ENCODE results near the gene ZSWIM6.

The ZSWIM6 gene

GRCh38 chr5:61567337-61567736, 235.3 kb downstream of the ZSWIM6 start:
- Mint-ChIP-seq H3K4me3 (no peak overlapping the region), H3K36me3 (no peaks in the 10 kb centered on the region), H3K4me1 (no peaks in the 10 kb centered on the region), H3K27ac (no peak overlapping the region), H3K9me3 (no peaks in the 10 kb centered on the region), H3K27me3 (no peaks in the 10 kb centered on the region)

- H3K4me3 Mint-ChIP-seq = no peak overlapping the region
- H3K4me1 Mint-ChIP-seq = no peaks in the 10 kb centered on the region
- no peaks in the 10 kb centered on the region for H3K9me3 Mint-ChIP-seq
- H3K27me3 Mint-ChIP-seq = no peaks in the 10 kb centered on the region
- no peak overlapping the region for H3K27ac Mint-ChIP-seq
- no peaks in the 10 kb centered on the region for H3K36me3 Mint-ChIP-seq
Measured at GRCh38 chr5:61569353-61569752, 237.3 kb downstream of the ZSWIM6 start.

DNA sequence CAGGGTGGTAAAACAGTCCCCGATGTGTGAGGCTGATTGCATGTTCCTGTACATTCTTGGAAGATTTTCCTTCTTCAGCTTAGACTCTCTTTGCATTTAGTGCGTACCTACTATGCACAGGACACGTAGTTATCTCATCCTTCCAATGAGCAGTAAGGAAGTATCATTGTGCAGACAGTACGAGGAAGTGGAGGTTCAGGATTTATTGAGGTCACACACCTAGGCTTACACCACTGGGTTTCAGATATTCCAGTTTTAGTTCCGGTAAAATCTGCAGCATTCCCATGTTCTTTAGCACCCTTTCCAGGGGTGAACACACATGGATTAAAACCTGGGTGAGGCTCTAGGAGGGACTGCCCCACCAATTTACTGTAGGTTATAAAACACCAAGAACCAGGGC, 238.7 kb downstream of the ZSWIM6 start:
- Mint-ChIP-seq H3K36me3 (no peaks in the 10 kb centered on the region), H3K27me3 (no peaks in the 10 kb centered on the region), H3K9me3 (no peaks in the 10 kb centered on the region), H3K4me1 (no peaks in the 10 kb centered on the region), H3K27ac (no peak overlapping the region), H3K4me3 (no peak overlapping the region)

DNA sequence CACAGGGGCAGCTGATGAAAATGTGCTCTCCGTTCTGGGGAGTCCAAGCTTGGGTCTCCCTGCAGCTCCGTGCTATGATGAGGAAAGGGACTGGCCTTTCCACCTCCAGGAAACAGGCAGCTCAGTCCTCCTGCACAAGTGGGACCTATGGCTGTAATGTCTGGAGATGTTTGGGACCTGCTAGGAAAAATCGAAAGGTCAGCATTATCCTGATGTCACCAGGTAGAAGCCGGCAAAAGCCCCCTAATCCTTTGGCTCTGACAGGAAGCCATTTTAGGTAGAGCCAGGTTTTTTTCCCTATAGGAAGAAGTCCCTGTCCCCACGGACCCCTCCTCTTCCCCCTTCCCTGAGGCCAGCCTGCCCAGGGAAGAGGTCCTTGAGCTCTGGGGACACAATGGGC, 240.9 kb downstream of the ZSWIM6 start:
- H3K27me3 Mint-ChIP-seq = no peaks in the 10 kb centered on the region

DNA sequence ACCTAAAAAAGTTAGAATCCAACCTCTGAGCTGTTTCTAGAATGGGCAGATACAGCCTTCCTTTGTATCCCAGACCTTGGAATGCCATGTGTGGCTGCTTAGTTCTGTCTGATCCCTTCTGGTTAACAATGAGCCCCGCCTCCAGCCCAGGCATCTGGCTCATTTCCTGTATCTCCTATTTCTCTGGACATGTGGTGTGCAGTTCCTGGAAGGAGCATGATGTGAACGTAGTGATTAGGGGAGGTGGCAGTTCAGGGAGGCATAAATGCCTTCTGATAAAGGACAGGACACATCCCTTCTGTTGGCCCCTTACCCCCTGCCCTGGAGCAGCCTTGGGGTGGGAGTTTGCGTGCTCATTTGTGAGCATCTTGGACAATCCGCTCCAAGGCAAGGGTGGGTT, 243.0 kb downstream of the ZSWIM6 start:
- Mint-ChIP-seq H3K27me3 (no peaks in the 10 kb centered on the region), H3K9me3 (no peaks in the 10 kb centered on the region), H3K4me1 (no peaks in the 10 kb centered on the region), H3K4me3 (no peak overlapping the region), H3K36me3 (no peaks in the 10 kb centered on the region), H3K27ac (no peak overlapping the region)

More for the DNA sequence above, 240.9 kb downstream of the ZSWIM6 start:
- H3K36me3 Mint-ChIP-seq = no peaks in the 10 kb centered on the region
- no peak overlapping the region for H3K27ac Mint-ChIP-seq
- no peaks in the 10 kb centered on the region for H3K9me3 Mint-ChIP-seq
- H3K4me1 Mint-ChIP-seq = no peaks in the 10 kb centered on the region
- H3K4me3 Mint-ChIP-seq = no peak overlapping the region

- H3K4me1 Mint-ChIP-seq = no peaks in the 10 kb centered on the region
- no peaks in the 10 kb centered on the region for H3K9me3 Mint-ChIP-seq
- no peaks in the 10 kb centered on the region for H3K27me3 Mint-ChIP-seq
- H3K36me3 Mint-ChIP-seq = no peaks in the 10 kb centered on the region
- no peak overlapping the region for H3K27ac Mint-ChIP-seq
- H3K4me3 Mint-ChIP-seq = no peak overlapping the region
Measured at GRCh38 chr5:61575581-61575980, 243.5 kb downstream of the ZSWIM6 start.

DNA sequence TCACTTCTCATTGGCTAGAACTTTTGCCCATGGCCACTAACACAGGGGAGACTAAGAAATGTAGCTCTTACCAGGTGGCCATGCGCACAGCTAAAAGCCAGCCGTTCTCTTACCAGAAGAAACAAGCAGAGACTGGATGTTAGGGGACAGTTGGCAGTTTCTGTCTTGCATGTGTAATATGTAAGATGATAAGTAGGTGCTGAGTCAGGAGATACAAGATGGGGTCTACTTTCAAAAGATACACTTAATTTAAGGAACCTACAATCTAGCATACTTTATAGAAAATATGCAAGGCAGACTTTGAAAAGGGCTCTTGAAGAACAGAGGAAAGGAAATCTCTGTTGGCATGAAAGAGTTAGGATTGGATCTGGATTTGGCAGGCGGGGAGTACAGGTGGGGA, 244.5 kb downstream of the ZSWIM6 start:
- H3K27ac Mint-ChIP-seq = no peak overlapping the region
- no peaks in the 10 kb centered on the region for H3K36me3 Mint-ChIP-seq
- H3K27me3 Mint-ChIP-seq = no peaks in the 10 kb centered on the region
- no peaks in the 10 kb centered on the region for H3K9me3 Mint-ChIP-seq
- H3K4me3 Mint-ChIP-seq = no peak overlapping the region
- no peaks in the 10 kb centered on the region for H3K4me1 Mint-ChIP-seq

DNA sequence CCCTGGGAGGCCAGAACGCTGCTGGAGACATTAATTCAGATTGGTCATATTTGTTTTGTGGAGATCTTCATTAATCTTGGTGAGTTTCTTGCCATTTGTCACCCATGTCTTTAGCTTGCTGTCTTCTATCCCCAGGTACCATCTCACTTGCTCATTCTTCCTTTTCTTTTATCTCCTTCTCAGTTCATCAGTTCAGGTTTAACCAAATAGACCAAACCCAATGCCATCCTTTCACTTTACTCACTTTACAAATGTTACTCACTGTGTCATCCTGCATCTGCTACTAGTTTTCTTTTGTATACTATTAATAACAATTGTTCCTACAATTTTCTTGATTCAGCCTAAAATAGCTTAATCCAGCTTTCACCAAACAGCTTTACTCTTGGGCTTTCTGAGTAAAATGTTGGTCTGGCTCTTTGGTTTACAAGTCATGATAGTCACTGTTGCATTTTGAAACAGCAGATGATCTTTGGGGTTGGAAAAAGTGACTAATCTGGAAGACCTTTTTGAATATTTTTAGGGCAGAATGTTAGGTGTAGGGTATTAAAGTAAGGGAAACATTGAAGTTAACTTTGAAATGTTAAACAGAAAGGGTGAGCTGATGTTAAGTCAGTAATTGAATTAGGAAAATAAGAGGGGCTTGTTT, 246.9 kb downstream of the ZSWIM6 start:
- H3K4me3 Mint-ChIP-seq = no peak overlapping the region
- H3K9me3 Mint-ChIP-seq = no peaks in the 10 kb centered on the region
- no peaks in the 10 kb centered on the region for H3K27me3 Mint-ChIP-seq
- no peaks in the 10 kb centered on the region for H3K4me1 Mint-ChIP-seq
- H3K36me3 Mint-ChIP-seq = no peaks in the 10 kb centered on the region
- no peak overlapping the region for H3K27ac Mint-ChIP-seq

GRCh38 chr5:61582205-61582820, 250.3 kb downstream of the ZSWIM6 start:
- H3K4me1 Mint-ChIP-seq = no peaks in the 10 kb centered on the region
- H3K9me3 Mint-ChIP-seq = no peaks in the 10 kb centered on the region
- H3K4me3 Mint-ChIP-seq = no peak overlapping the region
- no peaks in the 10 kb centered on the region for H3K36me3 Mint-ChIP-seq
- H3K27ac Mint-ChIP-seq = no peak overlapping the region
- no peaks in the 10 kb centered on the region for H3K27me3 Mint-ChIP-seq

DNA sequence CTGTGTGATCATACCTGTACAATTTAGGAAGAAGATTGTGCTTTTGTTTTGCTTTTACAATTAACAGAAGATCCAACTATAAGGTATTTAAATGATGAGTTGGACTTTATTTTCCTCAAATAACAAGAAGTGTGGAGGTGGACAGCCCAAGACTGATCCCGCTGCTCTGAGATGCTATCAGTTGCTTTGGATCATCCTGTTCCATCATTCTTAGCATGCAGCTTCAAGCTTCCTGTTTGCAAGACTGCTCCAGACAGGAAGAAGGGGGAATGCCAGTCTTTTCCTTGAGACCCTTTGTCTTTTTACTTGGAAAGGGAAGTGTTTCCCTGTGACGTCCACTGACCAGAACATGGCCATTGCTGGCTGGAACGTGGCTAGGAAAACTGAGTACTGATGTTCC, 250.8 kb downstream of the ZSWIM6 start:
- no peaks in the 10 kb centered on the region for H3K9me3 Mint-ChIP-seq
- no peak overlapping the region for H3K4me3 Mint-ChIP-seq
- no peaks in the 10 kb centered on the region for H3K4me1 Mint-ChIP-seq
- no peak overlapping the region for H3K27ac Mint-ChIP-seq
- no peaks in the 10 kb centered on the region for H3K36me3 Mint-ChIP-seq
- H3K27me3 Mint-ChIP-seq = no peaks in the 10 kb centered on the region

DNA sequence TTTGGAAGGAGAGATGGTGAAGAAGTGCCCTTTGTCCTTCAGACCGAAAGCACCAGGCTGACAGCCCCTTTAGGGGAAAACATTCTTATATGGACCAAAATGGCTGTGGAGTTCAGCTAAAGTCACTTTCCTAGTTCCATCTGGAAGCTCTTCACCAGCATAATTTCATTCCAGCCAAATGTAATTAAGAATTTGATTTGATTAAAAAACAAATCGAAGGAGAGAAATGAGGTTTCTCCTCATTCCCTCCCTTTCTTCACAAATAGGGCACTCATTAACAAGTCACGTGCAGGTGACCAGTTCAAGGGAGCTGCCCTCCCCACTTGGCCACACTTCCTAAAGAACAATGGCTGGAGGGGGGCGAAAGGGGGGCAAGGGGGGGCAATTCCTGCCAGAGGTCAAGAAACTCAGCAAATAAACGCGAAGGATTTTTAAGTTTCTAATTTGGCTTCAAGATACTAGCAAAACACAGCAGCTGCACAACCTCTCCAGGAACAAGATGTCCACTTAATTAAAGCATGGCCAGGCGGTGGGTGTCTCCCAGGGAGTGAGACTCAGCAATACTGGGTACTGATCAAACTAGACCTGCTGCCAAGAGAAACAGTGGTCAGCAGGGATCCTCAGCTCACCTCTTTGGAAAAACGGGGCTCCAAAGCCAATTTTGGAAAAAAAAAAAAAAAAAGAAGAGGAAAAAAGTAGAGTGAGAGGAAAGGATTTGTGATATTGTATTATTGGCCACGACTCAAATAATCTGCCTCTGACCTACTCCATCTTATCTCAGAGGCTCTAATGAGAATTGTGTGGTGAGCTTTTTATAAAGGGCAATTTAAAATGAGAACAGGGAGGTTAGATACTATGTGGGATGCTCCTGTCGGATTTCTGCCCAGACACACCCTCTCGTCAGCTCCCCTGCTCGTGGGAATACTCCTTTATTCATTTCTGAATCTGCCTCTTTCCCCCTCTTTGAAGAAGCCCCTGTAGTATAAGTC, 254.3 kb downstream of the ZSWIM6 start:
- Mint-ChIP-seq H3K27ac (no peak overlapping the region), H3K4me1 (no peaks in the 10 kb centered on the region), H3K9me3 (no peaks in the 10 kb centered on the region), H3K27me3 (no peaks in the 10 kb centered on the region), H3K36me3 (no peaks in the 10 kb centered on the region), H3K4me3 (no peak overlapping the region)

DNA sequence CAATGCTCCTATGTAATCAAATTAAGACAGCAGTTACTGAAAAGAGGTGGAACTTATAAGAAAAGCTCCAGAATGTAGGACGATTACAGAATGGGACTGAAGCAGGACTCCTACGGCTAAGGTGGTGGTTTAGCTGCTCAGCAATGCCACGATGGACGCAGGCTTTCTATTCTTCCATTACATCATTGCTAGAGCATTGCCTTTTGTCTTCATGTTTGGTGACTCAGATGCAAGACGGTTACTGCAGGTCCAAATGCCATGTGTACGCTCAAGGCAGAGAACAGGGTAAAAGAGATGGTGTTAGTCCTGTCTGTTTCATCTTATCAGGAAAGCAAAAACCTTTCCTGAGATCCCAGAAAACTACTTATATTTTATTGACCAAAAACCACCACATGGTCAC, 255.1 kb downstream of the ZSWIM6 start:
- Mint-ChIP-seq H3K9me3 (no peaks in the 10 kb centered on the region), H3K36me3 (no peaks in the 10 kb centered on the region), H3K27ac (no peak overlapping the region), H3K27me3 (no peaks in the 10 kb centered on the region), H3K4me3 (no peak overlapping the region), H3K4me1 (no peaks in the 10 kb centered on the region)

DNA sequence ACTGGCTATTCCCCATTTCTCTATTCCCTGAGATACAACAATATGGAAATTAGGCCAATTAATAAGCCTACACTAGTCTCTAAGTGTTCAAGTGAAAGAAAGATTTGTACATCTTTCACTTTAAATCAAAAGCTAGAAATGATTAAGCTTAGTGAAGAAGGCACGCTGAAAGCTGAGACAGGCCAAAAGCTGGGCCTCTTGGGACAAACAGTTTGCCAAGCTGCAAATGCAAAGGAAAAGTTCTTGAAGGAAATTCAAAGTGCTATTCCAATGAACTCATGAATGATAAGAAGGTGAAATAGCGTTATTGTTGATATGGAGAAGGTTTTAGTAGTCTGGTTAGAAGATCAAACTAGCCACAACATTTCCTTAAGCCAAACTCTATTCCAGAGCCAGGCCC, 256.2 kb downstream of the ZSWIM6 start:
- Mint-ChIP-seq H3K36me3 (no peaks in the 10 kb centered on the region), H3K9me3 (no peaks in the 10 kb centered on the region), H3K4me1 (no peaks in the 10 kb centered on the region), H3K27ac (no peak overlapping the region), H3K4me3 (no peak overlapping the region), H3K27me3 (no peaks in the 10 kb centered on the region)

DNA sequence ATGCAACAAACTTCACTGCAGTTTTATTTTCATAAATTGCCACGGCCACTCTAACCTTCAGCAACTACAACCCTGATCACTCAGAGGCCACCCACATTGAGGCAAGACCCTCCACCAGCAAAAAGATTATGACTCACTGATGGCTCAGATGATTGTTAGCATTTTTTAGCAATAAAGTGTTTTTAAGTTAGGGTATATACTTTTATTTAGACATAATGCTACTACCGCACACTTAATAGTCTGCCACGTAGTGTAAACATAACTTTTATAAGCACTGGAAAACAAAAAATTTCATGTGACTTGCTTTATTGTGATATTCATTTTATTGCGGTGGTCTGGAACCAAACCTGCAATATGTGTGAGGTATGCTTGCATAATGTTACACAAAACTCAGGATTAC, 257.9 kb downstream of the ZSWIM6 start:
- Mint-ChIP-seq H3K4me1 (no peaks in the 10 kb centered on the region), H3K27me3 (peaks cover 2% of the 10 kb centered on the region), H3K27ac (no peak overlapping the region), H3K4me3 (no peak overlapping the region), H3K9me3 (no peaks in the 10 kb centered on the region), H3K36me3 (no peaks in the 10 kb centered on the region)

DNA sequence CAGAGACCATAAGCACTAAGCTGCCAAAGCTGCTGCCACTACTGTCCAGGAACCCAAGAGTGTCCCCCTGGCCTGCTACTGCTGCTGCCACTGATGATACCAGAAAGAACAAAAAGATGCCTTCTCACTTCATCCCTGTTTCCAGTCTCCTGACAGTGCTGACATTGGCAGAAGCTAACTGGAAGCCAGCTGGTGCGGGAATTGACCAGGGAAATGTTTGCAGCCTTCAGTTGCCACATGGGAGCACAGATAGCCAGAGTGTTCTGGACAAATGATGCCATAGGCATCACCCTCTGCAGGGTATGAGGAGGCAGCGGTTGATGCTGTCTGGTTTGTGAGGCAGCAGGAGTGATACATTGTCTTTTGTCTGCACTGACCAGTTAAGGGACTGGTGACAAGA, 258.4 kb downstream of the ZSWIM6 start:
- Mint-ChIP-seq H3K9me3 (no peaks in the 10 kb centered on the region), H3K4me3 (no peak overlapping the region), H3K27ac (no peak overlapping the region), H3K36me3 (no peaks in the 10 kb centered on the region), H3K4me1 (no peaks in the 10 kb centered on the region), H3K27me3 (peaks cover 2% of the 10 kb centered on the region)

- Mint-ChIP-seq H3K4me1 (no peaks in the 10 kb centered on the region), H3K4me3 (no peak overlapping the region), H3K27ac (no peak overlapping the region), H3K36me3 (no peaks in the 10 kb centered on the region), H3K27me3 (peaks cover 2% of the 10 kb centered on the region), H3K9me3 (no peaks in the 10 kb centered on the region)
Measured at GRCh38 chr5:61591859-61592258, 259.8 kb downstream of the ZSWIM6 start.

All from activated naive CD4-positive, alpha-beta T cell treated with anti-CD3 and anti-CD28 coated beads, Interleukin-2, amount 50 U/mL, for 24 hours (primary cell).